ENCODE data around the gene TTLL8.

DNA sequence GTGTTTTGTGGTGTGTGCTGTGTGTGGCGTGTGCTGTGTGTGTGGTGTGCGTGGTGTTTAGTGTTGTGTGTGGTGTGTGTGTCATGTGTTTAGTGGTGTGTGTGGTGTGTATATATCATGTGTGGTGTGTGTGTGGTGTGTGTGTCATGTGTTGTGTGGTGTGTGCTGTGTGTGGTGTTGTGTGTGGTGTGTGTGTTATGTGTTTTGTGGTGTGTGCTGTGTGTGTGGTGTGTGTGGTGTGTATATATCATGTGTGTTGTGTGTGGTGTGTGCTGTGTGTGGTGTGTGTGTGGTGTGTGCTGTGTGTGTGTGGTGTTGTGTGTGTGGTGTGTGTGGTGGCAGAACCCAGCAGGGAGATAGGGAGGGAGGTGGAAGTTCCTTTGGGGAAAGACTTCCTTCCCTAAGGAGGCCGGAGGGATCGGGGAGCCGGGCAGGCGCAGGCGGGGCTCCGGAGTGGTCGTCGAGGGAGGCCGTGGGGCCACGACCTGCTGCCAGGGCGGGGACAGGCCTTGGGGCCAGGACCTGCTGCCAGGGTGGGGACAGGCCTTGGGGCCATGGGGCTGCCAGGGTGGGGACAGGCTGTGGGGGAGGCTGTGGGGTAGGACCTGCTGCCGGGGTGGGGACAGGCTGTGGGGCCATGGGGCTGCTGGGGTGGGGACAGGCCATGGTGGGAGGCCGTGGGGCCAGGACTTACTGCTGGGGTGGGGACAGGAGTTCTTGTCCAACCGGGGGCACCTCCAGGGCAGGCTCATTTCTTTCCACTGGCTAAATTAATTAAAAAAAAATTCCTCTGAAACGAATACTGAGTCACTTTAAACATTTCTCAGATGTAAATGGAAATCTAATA lies 82.3 kb downstream of the TTLL8 start:
- TF ChIP-seq POLR2AphosphoS5 (IDR thresholded peaks at IDR 0.05), result no peak
- no peak for TF ChIP-seq CTCF (IDR thresholded peaks at IDR 0.05)
- TF ChIP-seq POLR2A (IDR thresholded peaks at IDR 0.05), result no peak
